Endothelial cell of umbilical vein (primary cell): ENCODE data around the gene PCGF3.

Source experiments
- FOS ChIP-seq: IDR thresholded peaks from 2 replicates; pipeline ENCODE4 v1.6.1; 2011; ENCODE audit warnings: mild to moderate bottlenecking, low read length, moderate library complexity, borderline replicate concordance; ENCODE audit not compliant: insufficient read depth
- POLR2A ChIP-seq: IDR thresholded peaks from 2 replicates; pipeline ENCODE4 v1.6.1; 2012; ENCODE audit warnings: low read depth, mild to moderate bottlenecking, control low read depth, low read length
- POLR2AphosphoS5 ChIP-seq: IDR thresholded peaks from 2 replicates; pipeline ENCODE4 v1.6.1; 2012; ENCODE audit warnings: low read depth, mild to moderate bottlenecking, control low read depth, low read length, moderate library complexity; ENCODE audit not compliant: insufficient read depth
- TF ChIP-seq, protein P1 (sequence below), 2 donors: IDR thresholded peaks; 1 replicate in 1 of 2; 2 replicates in 1 of 2; pipeline ENCODE4 v1.5.1; 2011; ENCODE audit warnings: low read length in 2 of 2, mild to moderate bottlenecking in 2 of 2, moderate library complexity in 2 of 2, control low read depth in 1 of 2, inconsistent platforms in 1 of 2, low read depth in 1 of 2; ENCODE audit not compliant: insufficient read depth in 1 of 2; ENCODE audit errors: extremely low read depth in 1 of 2

DNA sequence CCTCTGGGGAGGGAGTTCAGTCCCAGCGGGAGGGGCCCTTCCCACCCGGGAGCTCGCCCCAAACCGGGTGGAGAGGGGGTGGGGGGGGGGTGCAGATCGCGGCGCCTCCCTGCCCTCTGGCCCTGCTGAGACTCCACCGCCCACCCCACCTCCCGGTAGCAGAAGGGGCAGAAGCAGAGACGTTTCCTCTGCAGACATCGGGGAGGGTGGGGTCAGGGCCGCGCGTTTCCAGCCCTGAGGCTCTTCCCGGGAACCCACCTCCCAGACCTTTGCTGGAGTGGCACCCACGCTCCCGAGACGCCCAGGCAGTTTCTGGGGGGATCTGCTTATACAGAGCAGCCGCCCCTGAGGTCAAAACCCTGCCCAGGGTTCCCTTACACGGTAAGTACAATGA is 90.1 kb downstream of the PCGF3 start:
- TF ChIP-seq, protein P1, sequence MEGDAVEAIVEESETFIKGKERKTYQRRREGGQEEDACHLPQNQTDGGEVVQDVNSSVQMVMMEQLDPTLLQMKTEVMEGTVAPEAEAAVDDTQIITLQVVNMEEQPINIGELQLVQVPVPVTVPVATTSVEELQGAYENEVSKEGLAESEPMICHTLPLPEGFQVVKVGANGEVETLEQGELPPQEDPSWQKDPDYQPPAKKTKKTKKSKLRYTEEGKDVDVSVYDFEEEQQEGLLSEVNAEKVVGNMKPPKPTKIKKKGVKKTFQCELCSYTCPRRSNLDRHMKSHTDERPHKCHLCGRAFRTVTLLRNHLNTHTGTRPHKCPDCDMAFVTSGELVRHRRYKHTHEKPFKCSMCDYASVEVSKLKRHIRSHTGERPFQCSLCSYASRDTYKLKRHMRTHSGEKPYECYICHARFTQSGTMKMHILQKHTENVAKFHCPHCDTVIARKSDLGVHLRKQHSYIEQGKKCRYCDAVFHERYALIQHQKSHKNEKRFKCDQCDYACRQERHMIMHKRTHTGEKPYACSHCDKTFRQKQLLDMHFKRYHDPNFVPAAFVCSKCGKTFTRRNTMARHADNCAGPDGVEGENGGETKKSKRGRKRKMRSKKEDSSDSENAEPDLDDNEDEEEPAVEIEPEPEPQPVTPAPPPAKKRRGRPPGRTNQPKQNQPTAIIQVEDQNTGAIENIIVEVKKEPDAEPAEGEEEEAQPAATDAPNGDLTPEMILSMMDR (IDR thresholded peaks at IDR 0.05; ENCODE audit: extremely low read depth in 1 of 2, insufficient read depth in 1 of 2, low read depth in 1 of 2, low read length in 2 of 2), result no peak
- TF ChIP-seq FOS (no peak), POLR2A (no peak), POLR2AphosphoS5 (no peak)
